ENCODE data around the gene WDR37.

GRCh38 chr10:1130226-1130625 lies 74.0 kb downstream of the WDR37 start:
- no peak for TF ChIP-seq YY1 (IDR thresholded peaks at IDR 0.05; ENCODE audit: insufficient read depth, insufficient read length)
- no peak for TF ChIP-seq SUZ12 (IDR thresholded peaks at IDR 0.05; ENCODE audit: extremely low read depth, insufficient read depth, insufficient read length)
- TF ChIP-seq ZNF274 (IDR thresholded peaks at IDR 0.05; ENCODE audit: low read depth, low read length) = no peak

Data from NT2/D1 (cell line).